Neural progenitor cell (in vitro differentiated cells): ENCODE measurements around the gene XYLT1.

Experiments used
- CTCF ChIP-seq: fragments of 200-600 bp; sonication (generic); IDR thresholded peaks from 2 replicates; pipeline ENCODE4 v1.5.1; 2017; ENCODE audit warnings: antibody characterized with exemption, mild to moderate bottlenecking
- EZH2 ChIP-seq: fragments of 200-600 bp; sonication (generic); IDR thresholded peaks from 2 replicates; pipeline ENCODE4 v1.6.1; 2017; ENCODE audit warnings: antibody characterized with exemption, mild to moderate bottlenecking, moderate library complexity

GRCh38 chr16:17392127-17392856 is 78.5 kb downstream of the XYLT1 start:
- TF ChIP-seq CTCF (no peak), EZH2 (no peak)
